GM18870 (cell line): Measurements from ENCODE around the gene SEPHS2.
"Not testable (repeated sequence)": the region's sequence is repeated elsewhere in the genome, so short reads cannot be mapped to it uniquely, and the experiment has no call there.

Source experiments
- ATAC-seq: cut with Tn5 transposase; IDR thresholded peaks from one replicate; pipeline ENCODE4 v1.9.1; 2021; ENCODE audit warnings: moderate library complexity; ENCODE audit not compliant: unreplicated experiment

The SEPHS2 gene

DNA sequence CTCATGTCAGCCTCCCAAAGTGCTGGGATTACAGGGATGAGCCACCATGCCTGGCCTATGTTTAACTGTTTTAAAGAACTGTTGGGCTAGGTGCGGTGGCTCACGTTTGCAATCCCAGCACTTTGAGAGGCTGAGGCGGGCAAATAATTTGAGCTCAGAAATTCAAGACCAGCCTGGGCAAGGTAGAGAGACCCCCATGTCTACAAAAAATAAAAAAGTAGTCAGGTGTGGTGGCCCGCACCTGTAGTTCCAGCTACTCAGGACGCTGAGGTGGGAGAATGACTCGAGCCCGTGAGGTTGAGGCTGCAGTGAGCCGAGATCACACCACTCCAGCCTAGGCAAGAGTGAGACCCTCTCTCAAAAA is 24.9 kb upstream of the SEPHS2 start:
- no peak for ATAC-seq

DNA sequence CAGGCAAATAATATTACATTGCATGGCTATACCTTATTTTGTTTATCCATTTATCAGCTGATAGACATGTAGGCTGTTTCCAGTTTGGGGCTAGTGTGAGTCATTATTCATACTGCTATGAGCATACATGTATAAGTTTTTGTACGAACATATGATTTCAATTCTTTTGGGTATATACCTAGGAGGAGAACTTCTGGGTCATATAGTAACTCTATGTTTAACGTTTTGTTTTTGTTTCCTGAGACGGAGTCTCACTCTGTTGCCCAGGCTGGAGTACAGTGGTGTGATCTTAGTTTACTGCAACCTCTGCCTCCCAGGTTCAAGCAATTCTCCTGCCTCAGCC is 24.5 kb upstream of the SEPHS2 start:
- ATAC-seq: no peak

DNA sequence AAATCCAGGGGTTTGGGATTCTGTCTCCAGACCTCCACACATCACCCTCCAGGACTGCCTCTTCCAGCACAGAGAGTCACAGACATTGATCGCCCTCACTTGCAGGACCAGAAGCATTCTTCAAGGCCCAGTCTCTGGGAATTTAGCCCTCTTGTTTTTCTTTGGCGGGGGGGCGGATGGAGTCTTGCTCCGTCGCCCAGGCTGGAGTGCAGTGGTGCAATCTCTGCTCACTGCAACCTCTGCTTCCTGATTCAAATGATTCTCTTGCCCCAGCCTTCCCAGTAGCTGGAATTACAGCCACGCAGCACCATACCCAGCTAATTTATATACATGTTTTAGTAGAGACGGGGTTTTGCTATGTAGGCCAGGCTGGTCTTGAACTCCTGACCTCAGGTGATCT is 18.4 kb upstream of the SEPHS2 start:
- ATAC-seq: no peak

DNA sequence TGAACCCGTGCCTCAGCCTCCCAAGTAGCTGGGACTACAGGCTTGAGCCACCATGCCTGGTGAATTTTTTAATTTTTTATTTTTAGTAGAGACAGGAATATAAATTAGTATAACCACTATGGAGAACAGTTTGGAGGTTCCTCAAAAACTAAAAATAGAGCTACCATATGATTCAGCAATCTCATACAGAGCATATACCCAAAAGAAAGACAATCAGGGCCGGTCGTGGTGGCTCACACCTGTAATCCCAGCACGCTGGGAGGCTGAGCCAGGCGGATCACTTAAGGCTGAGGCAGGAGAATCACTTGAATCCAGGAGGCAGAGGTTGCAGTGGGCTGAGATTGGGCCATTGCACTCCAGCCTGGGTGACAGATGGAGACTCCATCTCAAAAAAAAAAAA is 15.8 kb upstream of the SEPHS2 start:
- not testable (repeated sequence) for ATAC-seq

DNA sequence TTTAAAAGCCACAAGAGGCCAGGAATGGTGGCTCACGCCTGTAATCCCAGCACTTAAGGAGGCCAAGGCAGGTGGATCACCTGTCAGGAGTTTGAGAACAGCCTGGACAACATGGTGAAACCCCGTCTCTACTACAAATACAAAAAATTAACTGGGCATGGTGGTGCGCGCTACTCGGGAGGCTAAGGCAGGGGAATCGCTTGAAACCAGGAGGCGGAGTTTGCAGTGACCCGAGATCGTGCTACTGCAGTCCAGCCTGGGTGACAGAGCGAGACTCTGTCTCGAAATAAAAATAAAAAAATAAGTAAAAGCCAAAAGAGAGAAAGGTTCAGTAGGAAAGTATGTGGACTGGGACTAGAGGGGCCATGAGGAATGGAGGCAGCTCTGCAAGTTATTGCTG is 13.8 kb upstream of the SEPHS2 start:
- ATAC-seq: no peak

DNA sequence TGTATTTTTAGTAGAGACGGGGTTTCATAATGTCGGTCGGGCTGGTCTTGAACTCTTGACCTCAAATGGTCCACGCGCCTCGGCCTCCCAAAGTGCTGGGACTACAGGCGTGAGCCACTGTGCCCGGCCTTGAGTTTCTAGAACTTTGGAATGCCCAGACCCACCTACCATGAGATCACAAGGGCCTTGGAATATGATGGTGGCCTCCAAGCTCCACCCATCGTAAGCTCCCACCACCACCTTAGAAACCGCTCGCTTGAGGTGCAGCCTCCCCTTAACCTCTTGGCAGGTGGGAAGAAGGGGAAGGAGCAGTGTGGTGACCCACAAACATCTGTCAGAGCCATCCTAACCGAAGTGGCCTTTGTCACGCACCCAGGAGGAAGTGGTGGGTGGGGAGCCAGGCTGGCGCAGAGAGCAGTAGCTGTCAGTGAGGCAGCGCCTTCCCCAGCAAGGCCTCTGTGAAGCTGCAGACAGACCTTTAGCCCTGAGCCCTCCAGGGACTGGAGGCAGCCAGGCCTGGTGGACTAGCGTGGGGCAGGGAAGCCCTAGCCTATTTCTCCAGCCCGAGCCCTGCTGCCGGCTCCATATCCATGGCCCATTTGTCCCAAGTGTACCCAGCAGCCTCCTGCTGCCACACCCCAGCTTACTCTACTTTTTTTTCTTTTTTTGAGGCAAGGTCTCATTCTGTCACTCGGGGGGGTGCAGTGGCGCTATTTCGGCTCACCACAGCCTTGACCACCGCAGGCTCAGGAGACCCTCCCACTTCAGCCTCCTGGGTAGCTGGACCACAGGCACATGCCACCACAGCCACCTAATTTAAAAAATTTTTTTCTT is 13.1 kb upstream of the SEPHS2 start:
- ATAC-seq: peak; percentile 88

DNA sequence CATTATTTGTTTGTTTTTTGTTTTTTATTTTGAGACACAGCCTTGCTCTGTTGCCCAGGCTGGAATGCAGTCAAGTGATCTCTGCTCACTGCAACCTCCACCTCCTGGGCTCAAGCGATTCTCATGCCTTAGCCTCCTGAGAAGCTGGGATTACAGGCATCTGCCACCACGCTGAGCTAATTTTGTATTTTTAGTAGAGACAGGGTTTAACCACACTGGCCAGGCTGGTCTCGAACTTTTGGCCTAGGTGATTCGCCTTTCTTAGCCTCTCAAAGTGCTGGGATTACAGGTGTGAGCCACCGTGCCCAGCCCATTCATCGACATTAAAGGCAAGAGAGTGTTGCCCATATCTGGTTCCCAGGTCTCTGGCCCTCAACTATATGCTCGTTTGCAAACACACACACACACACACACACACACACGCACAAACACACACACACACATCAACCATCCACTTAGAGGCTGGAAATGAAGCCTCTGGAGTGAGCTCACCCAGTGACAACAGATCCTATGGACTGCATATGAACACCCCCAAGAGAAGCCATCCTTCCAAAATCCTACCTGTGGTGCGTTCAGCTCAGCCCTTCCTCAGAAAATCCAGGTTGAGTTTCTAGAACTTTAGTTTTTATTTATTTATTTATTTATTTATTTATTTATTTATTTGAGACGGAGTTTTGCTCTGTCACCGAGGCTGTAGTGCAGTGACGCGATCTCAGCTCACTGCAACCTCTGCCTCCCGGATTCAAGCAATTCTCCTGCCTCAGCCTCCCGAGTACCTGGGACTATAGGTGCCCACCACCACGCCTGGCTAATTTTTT is 12.3 kb upstream of the SEPHS2 start:
- ATAC-seq: no peak

DNA sequence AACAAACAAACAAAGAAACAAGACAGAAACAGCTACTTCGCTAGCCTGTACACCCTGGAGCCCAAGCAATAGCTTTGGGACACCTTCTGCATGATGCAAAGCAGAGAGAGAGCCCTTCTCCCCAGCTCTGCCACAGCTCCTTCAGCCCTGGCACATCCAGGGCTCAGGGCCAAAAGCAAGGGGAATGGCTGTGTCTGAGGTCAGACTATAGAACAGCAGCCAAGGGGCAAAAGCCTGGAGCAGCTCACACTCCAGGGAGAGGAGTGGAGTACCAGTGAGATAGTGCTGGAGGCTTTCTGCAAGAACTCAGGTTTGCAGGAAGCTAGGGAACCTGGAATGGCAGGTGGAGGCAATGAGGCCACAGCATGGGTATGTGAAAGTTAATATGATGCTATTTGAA is 11.6 kb upstream of the SEPHS2 start:
- ATAC-seq: no peak

DNA sequence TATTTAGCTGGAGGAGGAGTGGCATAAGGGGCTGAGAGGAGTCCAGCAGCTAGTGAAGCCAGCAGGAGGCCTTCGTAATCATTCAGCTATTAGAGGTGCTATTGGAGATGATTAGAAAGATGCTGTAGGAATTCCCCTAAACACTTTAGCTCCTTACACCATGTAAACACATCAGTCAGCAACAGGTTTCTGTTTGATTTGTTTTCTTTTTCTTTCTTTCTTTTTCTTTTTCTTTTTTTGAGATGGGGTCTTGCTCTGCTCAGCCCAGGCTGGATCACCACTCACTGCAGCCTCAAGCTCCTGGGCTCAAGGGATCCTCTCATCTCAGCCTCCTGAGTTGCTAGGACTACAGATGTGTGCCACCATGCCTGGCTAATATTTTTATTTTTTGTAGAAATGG is 10.6 kb upstream of the SEPHS2 start:
- no peak for ATAC-seq

DNA sequence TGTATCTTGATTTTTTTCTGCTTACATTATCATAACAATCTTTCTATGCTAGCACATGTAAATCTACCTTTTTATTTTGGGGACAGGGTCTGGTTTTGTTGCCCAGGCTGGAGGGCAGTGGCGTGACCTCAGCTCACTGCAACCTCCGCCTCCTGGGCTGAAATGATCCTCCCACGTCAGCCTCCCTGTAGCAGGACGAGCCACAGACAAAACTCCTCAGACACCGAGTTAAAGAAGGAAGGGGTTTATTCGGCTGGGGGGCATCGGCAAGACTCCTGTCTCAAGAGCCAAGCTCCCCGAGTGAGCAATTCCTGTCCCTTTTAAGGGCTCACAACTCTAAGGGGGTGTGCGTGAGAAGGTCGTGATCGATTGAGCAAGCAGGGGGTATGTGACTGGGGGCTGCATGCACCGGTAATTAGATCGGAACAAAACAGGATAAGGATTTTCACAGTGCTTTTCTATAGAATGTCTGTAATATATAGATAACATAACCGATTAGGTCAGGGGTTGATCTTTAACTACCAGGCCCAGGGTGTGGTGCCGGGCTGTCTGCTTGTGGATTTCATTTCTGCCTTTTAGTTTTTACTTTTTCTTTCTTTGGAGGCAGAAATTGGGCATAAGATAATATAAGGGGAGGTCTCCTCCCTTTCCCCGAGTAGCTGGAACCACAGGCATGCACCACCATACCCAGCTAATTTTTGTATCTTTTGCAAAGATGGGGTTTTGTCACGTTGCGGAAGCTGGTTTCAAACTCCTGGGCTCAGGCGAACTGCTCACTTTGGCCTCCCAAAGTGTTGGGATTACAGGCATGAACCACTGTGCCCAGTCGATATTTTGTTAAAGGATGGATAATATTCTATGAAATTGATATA is 7.3 kb upstream of the SEPHS2 start:
- not testable (repeated sequence) for ATAC-seq

DNA sequence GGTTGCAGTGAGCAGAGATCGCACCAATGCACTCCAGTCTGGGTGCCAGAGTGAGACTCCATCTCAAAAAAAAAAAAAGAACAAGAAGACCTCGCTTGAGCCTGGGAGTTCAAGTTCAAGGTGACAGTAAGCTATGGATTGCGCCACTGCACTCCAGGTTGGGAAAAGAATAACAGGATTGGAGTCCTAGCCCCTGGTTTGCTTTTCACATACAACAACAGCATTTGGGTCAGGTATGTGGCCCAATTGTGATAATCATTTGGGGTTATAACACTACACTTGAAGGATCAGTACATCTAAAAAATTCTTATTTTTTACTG is 3.4 kb upstream of the SEPHS2 start:
- no peak for ATAC-seq

DNA sequence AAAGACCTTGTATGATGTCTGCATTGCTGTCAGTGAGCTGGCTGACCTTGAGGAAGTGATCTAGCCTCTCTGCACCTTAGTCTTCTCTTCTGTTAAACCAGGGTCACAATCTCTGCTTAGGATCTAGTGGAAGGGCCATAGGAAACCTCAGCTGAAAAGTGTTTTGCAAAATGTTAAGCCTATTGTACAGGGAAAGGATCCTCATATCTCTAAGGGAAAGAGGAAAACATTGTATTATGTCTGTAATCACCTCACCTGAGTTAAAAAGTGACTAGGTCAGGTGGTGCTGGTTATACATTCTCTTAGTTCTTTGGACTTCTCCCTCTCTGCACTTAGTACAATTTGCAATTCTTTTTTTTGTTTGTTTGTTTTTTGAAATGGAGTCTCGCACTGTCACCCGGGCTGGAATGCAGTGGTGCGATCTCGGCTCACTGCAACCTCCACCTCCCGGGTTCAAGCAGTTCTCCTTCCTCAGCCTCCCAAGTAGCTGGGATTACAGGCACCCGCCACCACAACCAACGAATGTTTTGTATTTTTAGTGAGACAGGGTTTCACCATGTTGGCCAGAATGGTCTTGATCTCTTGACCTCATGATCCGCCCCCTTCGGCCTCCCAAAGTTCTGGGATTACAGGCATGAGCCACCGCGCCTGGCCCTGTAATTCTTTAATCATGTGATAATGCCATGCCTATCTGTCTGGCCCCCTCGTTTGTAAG is 2.0 kb upstream of the SEPHS2 start:
- no peak for ATAC-seq

DNA sequence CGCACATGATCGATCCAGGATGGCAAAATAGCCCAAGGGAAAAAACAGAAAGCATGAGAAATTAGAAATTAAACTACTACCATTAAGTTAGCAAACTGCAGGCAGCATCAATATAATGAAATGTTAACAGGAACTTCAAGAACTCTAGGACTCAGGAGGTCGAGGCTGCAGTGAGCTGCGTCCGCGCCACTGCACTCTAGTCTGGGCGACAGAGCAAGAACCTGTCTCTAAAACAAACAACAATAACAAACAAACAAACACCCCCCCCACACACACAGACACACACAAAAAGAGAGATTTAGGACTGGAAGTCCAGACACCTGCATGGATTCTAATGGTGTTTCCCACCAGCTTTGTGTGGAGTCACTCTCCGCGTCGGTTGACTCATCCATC is 525 bp upstream of the SEPHS2 start:
- ATAC-seq: no peak

DNA sequence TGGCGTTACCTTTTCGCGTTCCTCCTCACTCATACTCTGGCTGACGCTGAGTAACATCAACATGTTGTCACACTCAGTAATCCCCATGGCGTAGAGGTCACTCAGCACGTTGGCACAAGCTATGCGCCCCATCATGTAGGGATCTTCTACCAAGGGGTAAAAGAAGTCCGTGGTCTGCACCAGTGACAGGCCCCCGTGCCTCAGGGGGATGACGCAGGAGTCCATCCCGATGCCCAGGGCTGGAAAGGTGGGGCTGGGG is 596 bp downstream of the SEPHS2 start:
- no peak for ATAC-seq

DNA sequence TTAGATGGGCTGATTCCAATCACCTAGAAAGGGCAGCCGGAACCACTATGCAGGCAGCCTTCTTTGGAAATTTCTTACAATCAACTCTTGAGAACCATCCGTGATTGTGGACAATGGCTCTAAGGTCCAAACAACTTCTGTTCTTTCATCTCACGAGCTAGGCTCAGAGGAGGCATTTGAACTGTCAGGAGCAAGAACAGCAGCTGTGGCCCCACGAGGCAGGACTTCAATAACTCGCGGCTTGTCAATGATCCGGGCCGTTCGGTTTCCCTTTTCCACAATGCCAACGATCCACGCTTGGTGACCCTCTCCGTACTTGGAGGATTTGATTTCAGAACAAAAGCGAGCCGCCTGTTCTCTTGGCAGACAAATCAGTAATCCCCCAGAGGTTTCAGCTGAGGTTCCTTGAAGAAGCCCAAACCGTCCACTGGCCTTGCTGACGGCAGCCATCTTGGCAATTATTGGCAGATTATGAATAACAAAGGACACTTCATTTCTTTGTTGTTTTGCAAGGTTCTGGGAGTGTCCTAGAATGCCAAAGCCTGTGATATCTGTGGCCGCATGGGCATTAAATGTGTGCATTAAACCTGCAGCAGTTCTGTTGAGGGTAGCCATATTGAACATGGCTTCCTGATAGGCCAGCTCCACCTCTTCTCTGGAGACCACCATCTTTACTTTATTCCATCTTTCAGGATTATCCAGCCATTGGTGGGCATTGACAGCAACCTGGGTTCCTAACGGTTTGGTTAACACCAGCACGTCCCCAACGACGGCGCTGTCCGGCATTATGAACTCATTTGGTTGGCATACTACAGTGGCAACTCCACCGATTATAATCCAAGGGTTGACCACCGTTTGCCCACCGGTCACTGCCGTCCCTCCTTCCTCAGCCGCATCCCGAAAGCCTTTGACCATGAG is 1.2 kb downstream of the SEPHS2 start:
- no peak for ATAC-seq

DNA sequence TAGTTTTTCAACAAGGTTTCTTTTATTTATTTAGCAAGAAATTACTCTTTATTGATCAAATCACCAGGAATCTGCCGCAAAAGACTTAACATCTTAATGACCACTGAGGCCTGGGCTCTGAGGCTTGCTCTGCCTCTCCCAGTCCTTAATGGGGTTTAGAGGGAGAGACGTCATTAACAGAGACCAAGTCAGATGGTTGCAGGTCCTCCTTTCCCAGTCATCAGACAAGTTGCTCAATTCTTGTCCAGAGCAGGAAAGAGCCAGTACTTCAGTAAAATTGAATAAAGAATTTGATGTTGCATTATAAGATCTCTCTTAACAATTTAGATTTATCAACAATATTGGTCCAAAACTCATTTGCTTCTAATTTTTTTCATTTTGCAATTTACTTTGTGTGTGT is 2.0 kb downstream of the SEPHS2 start:
- no peak for ATAC-seq

DNA sequence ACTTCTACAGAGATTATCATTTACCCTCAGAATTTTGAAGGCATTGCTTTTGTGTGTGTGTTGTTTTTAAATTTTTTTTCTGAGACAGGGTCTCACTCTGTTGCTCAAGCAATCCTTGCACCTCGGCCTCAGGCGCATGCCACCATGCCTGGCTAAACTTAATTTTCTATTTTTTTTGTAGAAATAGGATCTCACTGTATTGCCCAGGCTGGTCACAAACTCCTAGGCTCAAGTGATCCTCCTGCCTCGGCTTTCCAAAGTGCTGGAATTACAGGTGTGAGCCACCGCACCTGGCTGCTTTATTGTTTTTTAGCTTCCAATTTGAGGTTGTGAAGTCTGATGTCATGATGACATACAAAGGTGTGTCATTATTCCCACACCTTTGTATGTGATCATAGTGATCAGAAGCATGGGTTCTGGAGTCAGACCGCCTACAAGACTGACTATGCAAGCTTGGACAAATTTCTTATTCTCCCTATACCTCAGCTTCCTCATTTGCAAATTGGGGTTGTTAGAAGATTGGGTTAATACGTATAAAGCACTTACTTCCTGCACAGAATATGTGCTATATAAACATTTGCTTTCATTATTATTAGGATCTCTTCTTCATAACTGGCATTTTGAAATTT is 5.8 kb downstream of the SEPHS2 start:
- ATAC-seq: no peak

DNA sequence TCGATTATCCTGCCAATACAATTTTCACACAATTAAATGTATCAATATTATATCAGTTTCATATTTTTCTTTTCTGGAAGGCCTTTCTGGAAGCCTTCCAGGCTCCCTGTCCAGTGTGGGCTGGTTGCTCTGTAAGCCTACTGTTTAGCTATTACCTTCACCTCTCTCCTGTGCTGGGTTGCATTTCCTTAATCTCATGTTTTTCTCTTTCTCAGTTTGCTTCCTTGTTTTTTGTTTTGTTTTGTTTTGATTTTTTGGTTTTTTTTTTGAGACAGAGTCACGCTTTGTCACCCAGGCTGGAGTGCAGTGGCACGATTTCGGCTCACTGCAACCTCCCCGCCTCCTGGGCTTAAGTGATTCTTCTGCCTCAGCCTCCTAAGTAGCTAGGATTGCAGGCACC is 6.8 kb downstream of the SEPHS2 start:
- ATAC-seq: no peak

DNA sequence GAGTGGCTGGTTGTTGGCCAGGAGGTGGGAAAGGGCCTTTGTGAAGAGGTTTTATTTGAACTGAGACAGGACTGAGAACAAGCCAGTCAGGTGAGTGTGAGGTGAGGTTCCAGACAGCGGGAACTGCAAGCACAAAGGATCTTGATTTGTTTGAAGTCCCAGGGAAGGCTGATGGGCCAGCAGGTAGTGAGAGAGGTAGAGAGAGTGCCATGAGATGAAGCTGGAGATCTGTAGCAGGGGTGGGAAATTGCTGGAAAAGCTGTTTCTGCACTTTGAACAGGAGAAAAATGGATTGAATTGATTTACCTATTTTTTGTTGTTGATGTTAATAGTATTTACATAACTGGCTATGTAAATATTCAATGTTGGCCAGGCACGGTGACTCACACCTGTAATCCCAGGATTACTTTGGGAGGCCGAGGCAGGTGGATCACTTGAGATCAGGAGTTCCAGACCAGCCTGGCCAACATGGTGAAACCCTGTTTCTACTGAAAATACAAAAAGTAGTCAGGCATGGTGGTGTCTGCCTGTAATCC is 8.1 kb downstream of the SEPHS2 start:
- no peak for ATAC-seq

DNA sequence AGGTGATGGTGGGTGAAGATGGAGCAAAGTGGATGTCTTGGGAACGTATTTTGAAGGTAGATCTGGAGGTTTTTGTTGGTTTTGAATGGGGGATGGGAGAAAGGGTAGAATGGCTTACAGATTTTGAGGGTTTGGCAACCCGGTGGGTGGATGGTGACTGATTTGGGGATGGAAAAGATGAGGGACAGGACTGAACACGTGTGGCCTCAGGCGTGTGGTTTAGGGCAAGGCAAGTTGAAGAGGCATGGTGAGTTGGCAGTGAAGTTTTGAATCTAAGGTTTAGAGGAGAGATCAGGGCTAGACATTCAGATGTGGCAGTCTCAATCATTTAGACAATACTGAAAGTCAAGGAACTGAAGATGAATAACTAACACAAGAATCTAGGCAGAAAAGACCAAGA is 10.8 kb downstream of the SEPHS2 start:
- no peak for ATAC-seq
